A549 (cell line): ENCODE data around the gene IQSEC2. TPM values are rescaled to one million over a fixed set of nuclear protein-coding genes. Genes with fewer than 3 reads are reported as not detected.

Experiments used
- ATAC-seq, 2 experiments: fragments of 200-7000 bp in 1 of 2; fragments of >200 bp in 1 of 2; cut with Nextera tagmentation in 1 of 2; cut with Tn5 transposase in 1 of 2; 3 replicates each; pipeline versions ENCODE4 v1.8.0 to v1.9.1; 2018 to 2020; ENCODE audit warnings: mild to moderate bottlenecking in 1 of 2, moderate library complexity in 1 of 2
- CTCF ChIA-PET: fragments of 300-600 bp; sonication (Branson Sonifier 250); formaldehyde crosslinking; extraction: SDS; loops from one replicate; lab custom pipeline; 2021; ENCODE audit warnings: antibody characterized with exemption, inconsistent platforms; lab: Yijun Ruan, JAX
- POLR2A ChIA-PET: fragments of 350-600 bp; formaldehyde crosslinking; extraction: SDS; loops from one replicate; lab custom pipeline; 2021; ENCODE audit warnings: antibody characterized with exemption, inconsistent platforms; lab: Yijun Ruan, JAX
- DNase-seq, 2 experiments: peaks; one replicate each; pipeline versions ENCODE4 v3.0.0 to v3.0.0-alpha.2; 2011 to 2016; ENCODE audit warnings: low read depth in 1 of 2, low spot score in 1 of 2
- FAIRE-seq: peaks from 2 replicates; lab custom pipeline; 2011; peaks lifted over from hg19 to GRCh38; lab: Jason Lieb, UNC
- H3K27ac ChIP-seq, 2 experiments: fragments of >200 bp; sonication (Bioruptor Twin); formaldehyde crosslinking; 3 replicates each; pipeline ENCODE4 v1.5.1; 2016 to 2017
- H3K4me1 ChIP-seq: fragments of >200 bp; sonication (Bioruptor Twin); formaldehyde crosslinking; 3 replicates; pipeline ENCODE4 v1.6.1; 2016
- H3K4me2 ChIP-seq: fragments of >200 bp; sonication (Bioruptor Twin); formaldehyde crosslinking; 3 replicates; pipeline ENCODE4 v1.6.1; 2016
- H3K4me3 ChIP-seq: fragments of >200 bp; sonication (Bioruptor Twin); formaldehyde crosslinking; 3 replicates; pipeline ENCODE4 v1.5.1; 2016
- H3K9me3 ChIP-seq: fragments of >200 bp; sonication (Bioruptor Twin); formaldehyde crosslinking; 3 replicates; pipeline ENCODE4 v1.6.1; 2016
- BHLHE40 ChIP-seq: IDR thresholded peaks from 2 replicates; pipeline ENCODE4 v1.6.1; 2012; ENCODE audit warnings: low read depth, low read length, inconsistent platforms
- CEBPB ChIP-seq, 2 experiments: fragments of >200 bp in 1 of 2; sonication (Bioruptor Twin) in 1 of 2; formaldehyde crosslinking in 1 of 2; IDR thresholded peaks; 2 replicates each; pipeline ENCODE4 v1.6.1; 2012 to 2016
- HDAC2 ChIP-seq: fragments of 200-600 bp; sonication (generic); IDR thresholded peaks from 2 replicates; pipeline ENCODE4 v1.6.1; 2016
- JUN ChIP-seq, 2 experiments: fragments of >200 bp; sonication (Bioruptor Twin); formaldehyde crosslinking; IDR thresholded peaks; 2 replicates in 1 of 2; 3 replicates in 1 of 2; pipeline ENCODE4 v1.6.1; 2016 to 2017
- KDM5A ChIP-seq: fragments of 200-600 bp; sonication (generic); IDR thresholded peaks from 2 replicates; pipeline ENCODE4 v1.6.1; 2016; ENCODE audit warnings: antibody characterized with exemption, mild to moderate bottlenecking
- MYC ChIP-seq: IDR thresholded peaks from 2 replicates; pipeline ENCODE4 v1.6.1; 2012; ENCODE audit warnings: mild to moderate bottlenecking, inconsistent platforms, low read length, improper control_type of control experiment, borderline replicate concordance
- POLR2A ChIP-seq: IDR thresholded peaks from 2 replicates; pipeline ENCODE4 v1.6.1; 2012; ENCODE audit warnings: mild to moderate bottlenecking, low read length
- WGBS: methylation state at CpG from one replicate; pipeline ENCODE4 v1.1.6; 2017; ENCODE audit errors: missing lambda C conversion rate; 5-methylcytosine and 5-hydroxymethylcytosine counted together
- polyA plus RNA-seq, 4 experiments: library from polyadenylated mRNA; depleted of rRNA in 3 of 4; stranded (reverse); fragments of >200 nt; fragmentation: RNase III in 1 of 4; extraction: RNeasy Plus Mini Kit Qiagen cat#74134 plus additional on column Dnase treatment in 1 of 4; gene quantifications; 2 replicates in 3 of 4; 3 replicates in 1 of 4; pipeline ENCODE4 v1.2.3, GENCODE V29; 2011 to 2017
- small RNA-seq, 6 experiments: library from RNA; depleted of rRNA; stranded (forward); fragments of <200 nt; gene quantifications; one replicate each; pipeline ENCODE3, GENCODE V24; 2012
- TF ChIP-seq, protein P1 (sequence below): fragments of >200 bp; sonication (Bioruptor Twin); formaldehyde crosslinking; IDR thresholded peaks from 2 replicates; pipeline ENCODE4 v1.6.1; 2016

IQSEC2 gene
- polyA plus RNA-seq, 2 of the 4 experiments (the other 2 are of a cell fraction) = 28.3 to 37.6 TPM

DNA sequence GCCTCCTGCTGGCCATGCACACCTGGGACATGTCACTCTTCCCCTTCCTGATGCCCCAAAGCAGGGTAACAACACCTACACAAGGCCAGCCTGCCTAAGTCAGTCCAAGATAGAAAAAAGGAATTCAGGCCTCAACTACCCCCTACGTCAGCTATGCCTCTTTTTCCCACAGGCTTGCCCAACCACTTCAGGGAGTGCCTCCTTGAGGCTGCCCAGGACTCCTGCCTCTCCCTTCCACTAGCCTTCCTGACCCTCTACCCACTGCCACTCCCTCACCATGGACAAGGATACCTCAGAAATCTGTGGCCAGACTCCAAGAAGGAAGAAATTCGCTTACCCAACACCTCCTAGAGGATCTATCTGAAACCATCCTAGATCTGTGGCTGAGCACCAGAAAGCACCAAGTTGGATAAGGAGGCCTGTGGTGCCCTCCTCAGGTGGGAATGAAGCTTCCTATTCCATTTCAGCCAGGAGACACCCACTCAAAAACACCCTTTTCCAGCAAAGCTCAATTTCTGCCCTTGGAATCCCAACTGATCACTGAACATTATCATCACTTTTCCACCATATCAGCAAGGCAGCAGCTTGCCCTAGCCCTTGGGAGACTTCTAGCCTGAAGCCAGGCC, 58.2 kb downstream of the IQSEC2 start:
- no peak for FAIRE-seq
- H3K4me2 ChIP-seq = peak overlapping the region; percentile 86
- peak overlapping the region in 1 of 2 experiments; percentile 99; a peak in 4 of 6 replicates for H3K27ac ChIP-seq
- ATAC-seq = peak in 1 of 2 experiments; percentile 17; a peak in 1 of 6 replicates
- peak in 1 of 2 experiments; percentile 18 for DNase-seq
- no peaks in the 10 kb centered on the region for H3K9me3 ChIP-seq
- H3K4me1 ChIP-seq = peaks cover 21% of the 10 kb centered on the region; the same call in 2 of the 3 replicates
- peak overlapping the region; percentile 98 for H3K4me3 ChIP-seq
- 49% methylated on average over 2 of the region's 2 CpGs for WGBS
- TF ChIP-seq CEBPB (IDR thresholded peaks at IDR 0.05) = no peak
- no peak for TF ChIP-seq KDM5A
- TF ChIP-seq JUN (IDR thresholded peaks at IDR 0.05) = no peak
- TF ChIP-seq BHLHE40 = no peak
- no peak for TF ChIP-seq POLR2A
- no peak for TF ChIP-seq MYC
- TF ChIP-seq HDAC2 = no peak
- TF ChIP-seq, protein P1, sequence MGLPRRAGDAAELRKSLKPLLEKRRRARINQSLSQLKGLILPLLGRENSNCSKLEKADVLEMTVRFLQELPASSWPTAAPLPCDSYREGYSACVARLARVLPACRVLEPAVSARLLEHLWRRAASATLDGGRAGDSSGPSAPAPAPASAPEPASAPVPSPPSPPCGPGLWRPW = no peak
- CTCF ChIA-PET = interaction anchor here (0.7 to 1.7 kb wide), 3 partner anchors 33 to 154 kb away, joined by 3 to 4 read pairs (median 3); no protein-coding TSS in a partner anchor
- POLR2A ChIA-PET = interaction anchor here (1.0 kb wide), 1 partner anchor 8 kb away, joined by 3 read pairs; no protein-coding TSS in a partner anchor

Small RNAs within 50 kb of the gene (small RNA-seq; reads per million reads assigned to genes)
- gene RF00019 = 0 reads per million in 6 experiments

Other genes with a start within 250 kb of the IQSEC2 start
- 0.03 TPM in 1 of 2 replicates, not detected in the other for gene GPR173, start 232.8 kb downstream of the IQSEC2 start, polyA plus RNA-seq (2011; rRNA removed)
- not detected in 3 replicates for gene GPR173, start 232.8 kb downstream of the IQSEC2 start, polyA plus RNA-seq (2017; fragmentation: RNase III; extraction: RNeasy Plus Mini Kit Qiagen cat#74134 plus additional on column Dnase treatment)
- 25.2 and 27.2 TPM in 2 replicates for gene TSPYL2, start 199.2 kb downstream of the IQSEC2 start, polyA plus RNA-seq (2011; rRNA removed)
- 19.9 to 30.0 TPM (median 24.9 TPM) in 3 replicates for gene TSPYL2, start 199.2 kb downstream of the IQSEC2 start, polyA plus RNA-seq (2017; fragmentation: RNase III; extraction: RNeasy Plus Mini Kit Qiagen cat#74134 plus additional on column Dnase treatment)
- gene KANTR, start 187.4 kb downstream of the IQSEC2 start, polyA plus RNA-seq (2011; rRNA removed) = 5.3 and 5.7 TPM in 2 replicates
- gene KANTR, start 187.4 kb downstream of the IQSEC2 start, polyA plus RNA-seq (2017; fragmentation: RNase III; extraction: RNeasy Plus Mini Kit Qiagen cat#74134 plus additional on column Dnase treatment) = 2.4 to 3.3 TPM (median 2.6 TPM) in 3 replicates
- 66.8 and 82.0 TPM in 2 replicates for gene KDM5C, start 56.4 kb downstream of the IQSEC2 start, polyA plus RNA-seq (2011; rRNA removed)
- gene KDM5C, start 56.4 kb downstream of the IQSEC2 start, polyA plus RNA-seq (2017; fragmentation: RNase III; extraction: RNeasy Plus Mini Kit Qiagen cat#74134 plus additional on column Dnase treatment) = 43.9 to 48.9 TPM (median 46.5 TPM) in 3 replicates
- 85.4 and 100 TPM in 2 replicates for gene SMC1A, start 141.1 kb upstream of the IQSEC2 start, polyA plus RNA-seq (2011; rRNA removed)
- gene SMC1A, start 141.1 kb upstream of the IQSEC2 start, polyA plus RNA-seq (2017; fragmentation: RNase III; extraction: RNeasy Plus Mini Kit Qiagen cat#74134 plus additional on column Dnase treatment) = 72.1 to 79.4 TPM (median 76.7 TPM) in 3 replicates
- 0.52 and 0.73 TPM in 2 replicates for gene RIBC1, start 141.3 kb upstream of the IQSEC2 start, polyA plus RNA-seq (2011; rRNA removed)
- gene RIBC1, start 141.3 kb upstream of the IQSEC2 start, polyA plus RNA-seq (2017; fragmentation: RNase III; extraction: RNeasy Plus Mini Kit Qiagen cat#74134 plus additional on column Dnase treatment) = 0.96 to 1.5 TPM (median 1.1 TPM) in 3 replicates
- gene HSD17B10, start 152.8 kb upstream of the IQSEC2 start, polyA plus RNA-seq (2011; rRNA removed) = 139 and 155 TPM in 2 replicates
- 147 to 153 TPM (median 149 TPM) in 3 replicates for gene HSD17B10, start 152.8 kb upstream of the IQSEC2 start, polyA plus RNA-seq (2017; fragmentation: RNase III; extraction: RNeasy Plus Mini Kit Qiagen cat#74134 plus additional on column Dnase treatment)